Thyroid gland (tissue), 4 donors: ENCODE measurements around the gene INHBA. TPM values are rescaled to one million over a fixed set of nuclear protein-coding genes. Genes with fewer than 3 reads are reported as not detected.

Source experiments
- DNase-seq, 2 donors: peaks; one replicate each; pipeline ENCODE4 v3.0.0-alpha.2; 2019
- H3K27ac ChIP-seq, 3 donors: fragments of 200-600 bp; sonication (generic); 1 replicate in 2 of 3; 2 replicates in 1 of 3; pipeline ENCODE4 v1.5.1; 2016 to 2019; ENCODE audit warnings: mild to moderate bottlenecking in 1 of 3, moderate library complexity in 1 of 3
- H3K27me3 ChIP-seq: fragments of 200-600 bp; sonication (generic); one replicate; pipeline ENCODE4 v1.5.1; 2019
- H3K36me3 ChIP-seq, 2 donors: fragments of 200-600 bp; sonication (generic); one replicate each; pipeline ENCODE4 v1.5.1; 2016 to 2019
- H3K4me1 ChIP-seq, 2 donors: fragments of 200-600 bp; sonication (generic); one replicate each; pipeline ENCODE4 v1.5.1; 2017 to 2019
- H3K4me3 ChIP-seq, 3 donors: fragments of 200-600 bp; sonication (generic); replicated peaks in 1 of 3; 1 replicate in 2 of 3; 2 replicates in 1 of 3; pipeline ENCODE4 v1.5.1; 2016; ENCODE audit warnings: mild to moderate bottlenecking in 1 of 3
- H3K9me3 ChIP-seq: fragments of 200-600 bp; sonication (generic); one replicate; pipeline ENCODE4 v1.5.1; 2017
- CTCF ChIP-seq, 6 experiments: fragments of 200-600 bp in 3 of 6; fragments of 450-650 bp in 3 of 6; sonication (generic) in 3 of 6; IDR thresholded peaks; one replicate each; pipeline ENCODE4 v1.5.1; 2016 to 2019; ENCODE audit warnings: antibody characterized with exemption in 6 of 6, mild to moderate bottlenecking in 2 of 6, inconsistent platforms in 1 of 6, moderate library complexity in 1 of 6
- POLR2A ChIP-seq, 2 donors: fragments of 450-650 bp; IDR thresholded peaks; one replicate each; pipeline ENCODE4 v1.6.1; 2017; ENCODE audit warnings: antibody characterized with exemption in 2 of 2, mild to moderate bottlenecking in 2 of 2, moderate library complexity in 1 of 2
- WGBS, 2 donors: methylation state at CpG; one replicate each; pipeline ENCODE4 v1.1.5; 2017; 5-methylcytosine and 5-hydroxymethylcytosine counted together
- intact Hi-C: fragments of 100-400 bp; cut with DNase I; formaldehyde crosslinking; loops from one replicate; pipeline ENCODE4 v1.15.1; 2023
- total RNA-seq, 4 donors: library from RNA; depleted of rRNA; stranded (reverse); fragments of >200 nt; gene quantifications; one replicate each; pipeline ENCODE4 v1.2.3, GENCODE V29; 2016

The INHBA gene
- total RNA-seq, result 1 to 10 TPM; 1.3 to 3.0 (median 1.5) TPM

GRCh38 chr7:41702635-41703371 lies at the start of gene INHBA:
TSS of gene INHBA (minus strand) at chr7:41703090. CDS start at chr7:41700374, 2,716 bp downstream.
- DNase-seq, result no peak
- Histone ChIP-seq H3K9me3 (no peaks in the 10 kb centered on the region), H3K4me1 (peaks cover 17 to 28% of the 10 kb centered on the region in 2 donors), H3K27ac (no peak within 1 kb of the TSS), H3K27me3 (no peaks in the 10 kb centered on the region), H3K4me3 (no peak within 1 kb of the TSS), H3K36me3 (no peaks in the 10 kb centered on the region)
- intact Hi-C loops, result no loop called here
- TF ChIP-seq CTCF (IDR thresholded peaks at IDR 0.05) (no peak), POLR2A (IDR thresholded peaks at IDR 0.05) (no peak)
- whole genome bisulfite sequencing, 2 donors, result 81 to 87% methylated on average over 3 of the region's 3 CpGs

DNA sequence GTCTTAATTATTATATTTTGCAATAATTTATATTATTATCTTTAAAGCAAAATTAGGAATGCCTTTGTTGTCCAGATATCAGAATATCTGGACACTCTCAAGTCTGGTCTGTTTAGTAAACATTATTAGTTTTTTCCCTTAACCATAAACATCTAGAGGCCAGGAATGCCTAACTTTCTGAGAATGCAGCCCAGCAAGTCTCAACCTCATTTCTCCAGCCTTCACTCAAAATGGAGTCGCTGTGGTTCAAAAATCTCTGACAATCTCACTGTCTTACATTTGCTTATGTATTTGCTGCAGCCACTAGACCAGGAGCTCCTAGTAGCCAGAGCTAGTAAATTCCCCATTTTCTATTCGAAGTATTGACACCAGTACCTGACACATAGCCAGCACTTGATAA lies 49.7 kb upstream of the INHBA start:
- no peaks in the 10 kb centered on the region for H3K27me3 ChIP-seq
- H3K27ac ChIP-seq, result no peak overlapping the region
- no peaks in the 10 kb centered on the region for H3K9me3 ChIP-seq
- TF ChIP-seq CTCF (IDR thresholded peaks at IDR 0.05), result no peak
- TF ChIP-seq POLR2A (IDR thresholded peaks at IDR 0.05), result no peak
- no peaks in the 10 kb centered on the region for H3K36me3 ChIP-seq
- intact Hi-C loops, result no loop called here
- WGBS, 2 donors, result 80 to 88% methylated on average over 2 of the region's 2 CpGs
- no peaks in the 10 kb centered on the region for H3K4me1 ChIP-seq
- H3K4me3 ChIP-seq, result no peak overlapping the region
- DNase-seq, result no peak

DNA sequence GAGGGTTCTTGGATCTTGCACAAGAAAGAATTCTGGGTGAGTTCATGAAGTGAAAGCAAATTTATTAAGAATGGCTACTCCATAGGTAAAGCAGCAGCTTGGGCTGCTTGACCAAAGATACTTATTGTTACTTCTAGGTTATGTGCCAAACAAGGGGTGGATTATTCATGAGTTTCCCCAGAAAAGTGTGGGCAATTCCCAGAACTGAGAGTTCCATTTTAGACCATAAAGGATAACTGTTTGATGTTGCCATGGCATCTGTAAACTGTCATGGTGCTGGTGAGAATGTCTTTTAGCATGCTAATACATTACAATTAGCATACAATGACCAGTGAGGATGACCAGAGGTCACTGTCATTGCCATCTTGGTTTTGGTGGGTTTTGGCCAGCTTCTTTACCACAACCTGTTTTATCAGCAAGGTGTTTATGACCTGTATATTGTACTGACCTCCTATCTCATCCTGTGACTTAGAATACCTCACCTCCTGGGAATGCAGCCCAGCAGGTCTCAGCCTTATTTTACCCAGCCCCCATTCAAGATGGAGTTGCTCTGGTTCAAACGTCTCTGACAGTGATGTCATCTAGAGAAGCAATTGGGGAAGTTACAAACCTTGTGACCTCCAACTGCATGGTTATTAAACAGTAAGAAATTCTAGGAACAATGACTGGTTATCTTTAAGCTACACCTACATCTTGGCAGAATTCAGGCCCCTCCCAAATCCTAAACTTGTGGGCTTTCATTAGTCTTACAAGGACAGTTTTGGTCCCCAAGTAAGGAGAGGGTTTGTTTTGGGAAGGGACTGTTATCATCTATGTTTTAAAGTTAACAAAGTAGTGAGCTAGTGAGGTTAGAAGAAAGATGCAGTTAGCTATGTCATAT lies 48.0 kb upstream of the INHBA start:
- H3K9me3 ChIP-seq, result no peaks in the 10 kb centered on the region
- intact Hi-C loops, result no loop called here
- no peaks in the 10 kb centered on the region for H3K4me1 ChIP-seq
- no peaks in the 10 kb centered on the region for H3K36me3 ChIP-seq
- H3K4me3 ChIP-seq, result no peak overlapping the region
- no peaks in the 10 kb centered on the region for H3K27me3 ChIP-seq
- TF ChIP-seq POLR2A (IDR thresholded peaks at IDR 0.05), result no peak
- no peak for TF ChIP-seq CTCF (IDR thresholded peaks at IDR 0.05)
- no peak for DNase-seq
- WGBS, 2 donors, result 33 to 57% methylated on average over 1 of the region's 1 CpG
- no peak overlapping the region for H3K27ac ChIP-seq

DNA sequence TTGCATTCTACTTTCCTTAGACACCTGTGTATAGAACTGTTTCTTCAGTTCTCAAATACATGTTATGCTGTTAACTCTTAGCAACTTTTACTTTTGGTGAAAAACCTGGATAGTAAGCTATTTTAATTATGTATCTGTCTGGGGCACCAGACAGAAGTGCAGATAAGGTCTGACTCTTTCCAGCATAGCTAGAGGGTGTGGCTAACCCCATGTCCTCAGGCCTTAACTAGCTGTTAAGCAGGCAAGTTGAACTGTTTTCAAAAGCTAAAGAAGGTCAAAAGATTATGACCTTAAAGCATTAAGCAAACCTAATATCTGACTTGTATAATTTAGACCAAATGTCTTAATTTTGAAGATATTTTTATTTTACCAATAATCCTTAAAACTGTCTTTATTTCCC lies 45.1 kb upstream of the INHBA start:
- Histone ChIP-seq H3K36me3 (no peaks in the 10 kb centered on the region), H3K9me3 (no peaks in the 10 kb centered on the region), H3K4me3 (no peak overlapping the region), H3K27me3 (no peaks in the 10 kb centered on the region), H3K4me1 (no peaks in the 10 kb centered on the region), H3K27ac (no peak overlapping the region)
- intact Hi-C loops, result no loop called here
- DNase-seq, result no peak
- TF ChIP-seq CTCF (IDR thresholded peaks at IDR 0.05) (no peak), POLR2A (IDR thresholded peaks at IDR 0.05) (no peak)

GRCh38 chr7:41745451-41745850 lies 42.6 kb upstream of the INHBA start:
- Histone ChIP-seq H3K4me1 (no peaks in the 10 kb centered on the region), H3K27me3 (no peaks in the 10 kb centered on the region), H3K27ac (no peak overlapping the region), H3K36me3 (no peaks in the 10 kb centered on the region), H3K4me3 (no peak overlapping the region), H3K9me3 (no peaks in the 10 kb centered on the region)
- intact Hi-C loops, result no loop called here
- TF ChIP-seq POLR2A (IDR thresholded peaks at IDR 0.05) (no peak), CTCF (IDR thresholded peaks at IDR 0.05) (no peak)
- DNase-seq, result no peak
